SIG-M5 treated with dmso at 0.1 percent for 504 hours (cell line): ENCODE data around the gene MYOF.

Experiments
- DNase-seq: peaks from one replicate; lab custom pipeline; 2025; ENCODE audit not compliant: unreplicated experiment; lab: John Stamatoyannopoulos, UW

Gene MYOF

GRCh38 chr10:93435621-93436397, 46.3 kb downstream of the MYOF start:
- DNase-seq = peak; percentile 69

- no peak for DNase-seq
Measured at GRCh38 chr10:93434991-93435491, 47.1 kb downstream of the MYOF start.

- DNase-seq = no peak
Measured at GRCh38 chr10:93431361-93431760, 50.8 kb downstream of the MYOF start.

- DNase-seq = no peak
Measured at GRCh38 chr10:93425861-93426260, 56.3 kb downstream of the MYOF start.

GRCh38 chr10:93422118-93422517, 60.0 kb downstream of the MYOF start:
- DNase-seq = no peak

GRCh38 chr10:93420944-93421825, 60.9 kb downstream of the MYOF start:
- DNase-seq = no peak

DNA sequence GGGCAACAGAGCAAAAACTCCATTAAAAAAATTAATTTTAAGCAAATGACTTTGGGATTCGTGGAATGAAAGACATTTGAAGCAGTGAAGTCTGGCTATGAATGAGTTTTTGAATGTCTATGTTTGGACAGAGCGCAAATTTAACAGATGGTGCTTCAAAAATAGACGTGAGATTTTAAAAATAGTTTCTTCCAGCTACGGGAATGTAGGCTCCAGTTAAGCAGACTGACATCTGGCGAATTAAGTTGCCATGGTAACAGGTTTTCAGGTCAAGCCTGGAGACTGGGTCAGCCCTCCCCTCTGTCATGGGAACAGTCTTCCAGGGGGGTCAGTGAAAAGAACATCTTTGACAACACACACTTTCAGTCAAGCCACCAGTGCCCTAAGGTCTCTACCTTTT, 62.0 kb downstream of the MYOF start:
- DNase-seq = no peak

GRCh38 chr10:93419016-93419415, 63.1 kb downstream of the MYOF start:
- DNase-seq = peak; percentile 22

DNA sequence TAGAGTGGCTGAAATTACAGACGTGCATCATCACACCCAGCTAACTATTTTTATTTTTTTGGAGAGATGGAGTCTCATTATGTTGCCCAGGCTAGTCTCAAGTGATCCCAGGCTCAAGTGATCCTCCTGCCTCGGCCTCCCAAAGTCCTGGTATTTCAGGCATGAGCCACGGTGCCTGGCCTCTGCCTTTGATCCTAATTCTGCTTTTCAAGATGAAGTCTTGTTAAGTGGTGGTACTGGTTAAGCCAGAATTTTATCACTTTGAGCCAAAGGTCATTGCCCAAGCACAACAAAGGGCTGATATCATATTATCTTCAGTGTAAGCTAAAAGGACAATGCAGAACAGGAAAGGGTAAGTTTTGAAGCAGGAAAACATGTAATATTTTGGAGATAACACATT, 64.2 kb downstream of the MYOF start:
- no peak for DNase-seq

DNA sequence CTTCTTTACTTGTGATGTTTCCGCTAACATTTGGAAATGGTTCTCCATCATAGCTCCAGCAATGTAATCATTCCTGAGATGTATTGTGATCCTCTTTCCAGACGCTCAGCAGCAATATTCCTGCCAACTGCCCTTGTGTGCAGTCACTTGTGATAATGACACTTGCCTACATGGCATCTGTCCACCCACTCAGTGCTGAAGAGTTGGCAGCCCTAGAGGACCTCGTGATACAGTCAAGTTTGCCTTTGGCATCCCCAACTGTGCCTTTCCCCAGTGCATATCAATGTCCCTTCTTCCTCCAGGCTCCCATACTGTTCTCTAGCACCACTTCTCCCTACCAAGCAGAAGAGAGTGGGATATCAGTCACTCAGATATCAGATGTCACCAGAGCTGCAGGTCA, 64.9 kb downstream of the MYOF start:
- DNase-seq = no peak

GRCh38 chr10:93416824-93417223, 65.3 kb downstream of the MYOF start:
- DNase-seq = no peak

- DNase-seq = no peak
Measured at GRCh38 chr10:93415693-93416092, 66.4 kb downstream of the MYOF start.

DNA sequence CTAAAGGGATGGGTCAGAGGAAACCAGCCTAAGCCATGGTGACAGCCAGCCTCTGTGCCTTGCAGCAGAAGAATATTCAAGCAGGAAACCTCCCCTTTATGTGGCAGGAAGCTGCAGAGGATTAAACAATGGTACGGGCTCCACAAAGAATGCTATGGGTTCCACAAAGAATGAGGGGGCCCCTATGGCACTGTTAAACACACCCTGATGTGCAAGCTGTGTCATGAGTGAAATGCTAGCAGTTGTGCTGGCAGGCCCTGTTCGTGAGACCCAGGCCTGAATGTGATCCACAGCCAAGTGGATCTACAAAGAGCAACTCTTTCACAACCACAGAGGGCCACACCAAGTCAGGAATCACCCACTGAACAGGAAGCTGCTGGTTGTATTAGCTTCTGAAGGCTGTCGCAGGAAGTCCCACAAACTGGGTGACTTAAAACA, 68.9 kb downstream of the MYOF start:
- DNase-seq = peak; percentile 62

- DNase-seq = peak; percentile 70
Measured at GRCh38 chr10:93412801-93413200, 69.3 kb downstream of the MYOF start.

- DNase-seq = no peak
Measured at GRCh38 chr10:93410697-93411348, 71.3 kb downstream of the MYOF start.

- no peak for DNase-seq
Measured at GRCh38 chr10:93408783-93409182, 73.4 kb downstream of the MYOF start.

DNA sequence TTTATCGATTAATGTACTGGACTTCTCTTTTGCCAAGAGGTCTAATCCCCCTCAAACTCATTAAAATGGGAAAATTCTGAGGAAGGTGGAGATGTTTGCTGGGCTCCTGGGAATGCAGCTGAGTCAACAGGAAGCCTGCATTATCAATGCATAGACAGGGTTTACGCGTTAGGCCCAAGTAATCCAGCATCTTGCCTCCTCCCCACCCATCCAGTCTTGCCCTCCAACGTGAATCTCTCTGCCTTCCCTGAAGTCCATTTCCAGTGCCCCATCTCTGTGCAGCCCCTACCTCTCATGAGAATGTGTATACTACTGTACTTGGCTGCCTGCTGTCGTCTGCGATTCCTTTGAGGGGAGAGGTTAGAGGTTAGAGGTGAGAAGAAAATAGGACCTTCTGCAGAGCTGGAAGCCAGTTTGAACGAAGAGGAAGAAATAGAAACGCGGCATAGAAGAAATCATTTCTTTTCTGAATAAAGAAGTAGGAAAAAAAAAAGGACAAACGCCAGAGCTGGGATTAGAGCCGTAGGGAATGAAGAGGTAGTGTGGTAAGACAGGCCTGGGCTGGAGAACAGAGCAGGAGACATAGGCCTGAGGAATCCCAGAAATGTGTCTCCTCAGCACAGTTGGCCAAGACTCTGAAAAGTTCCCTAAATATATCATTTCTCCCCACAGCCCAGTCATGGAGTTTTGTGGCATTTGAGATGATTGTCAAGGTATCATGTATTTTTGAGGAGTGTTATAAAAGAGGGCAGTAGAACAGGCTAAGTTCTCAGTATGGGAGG, 75.6 kb downstream of the MYOF start:
- DNase-seq = no peak

GRCh38 chr10:93404048-93404354, 78.1 kb downstream of the MYOF start:
- no peak for DNase-seq

DNA sequence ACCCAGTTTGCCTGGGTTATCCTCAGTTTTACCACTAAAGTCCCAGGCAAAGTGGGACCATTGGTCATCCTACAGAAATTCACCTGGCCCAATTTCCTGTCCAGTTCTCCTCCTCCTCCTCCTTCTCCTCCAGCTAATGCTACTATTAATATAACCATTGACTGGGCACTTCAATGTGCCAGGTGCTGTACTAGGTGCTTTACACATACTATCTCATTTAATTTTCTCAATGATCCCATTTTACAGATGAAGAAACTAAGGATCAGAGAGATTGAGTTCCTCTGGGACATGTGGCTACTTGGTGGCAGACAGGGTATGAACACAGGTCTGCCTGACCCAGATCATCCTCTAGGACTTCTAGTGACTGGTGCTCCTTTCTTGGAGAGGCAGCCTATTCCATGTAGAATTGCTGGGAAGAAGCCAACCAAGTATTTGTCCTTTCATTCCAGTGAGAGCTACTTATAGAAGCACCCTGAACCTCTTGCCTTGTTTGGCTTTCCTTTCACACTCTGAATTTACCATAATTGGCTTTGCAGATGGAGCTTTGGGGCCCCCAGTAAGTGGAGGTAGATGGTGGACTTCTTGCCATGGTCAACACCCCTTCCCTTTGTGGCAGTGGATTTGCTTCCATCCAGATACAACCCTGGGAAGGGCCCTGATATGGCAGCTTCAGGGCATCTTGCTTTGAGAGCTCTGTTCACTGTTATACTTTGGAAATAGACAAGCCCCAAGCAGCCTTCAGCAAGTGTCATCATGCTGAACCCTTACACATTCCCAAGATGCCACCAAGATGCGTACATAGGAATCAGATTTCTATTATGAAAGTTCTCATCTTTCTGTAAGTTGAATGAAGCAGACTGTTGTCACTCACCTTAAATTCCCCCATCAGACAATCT, 78.7 kb downstream of the MYOF start:
- DNase-seq = no peak

- DNase-seq = no peak
Measured at GRCh38 chr10:93402192-93402591, 79.9 kb downstream of the MYOF start.
